CD4-positive, CD25-positive, alpha-beta regulatory T cell (primary cell): ENCODE measurements around the gene ATP8A2. TPM values are rescaled to one million over a fixed set of nuclear protein-coding genes. Genes with fewer than 3 reads are reported as not detected.
"Not testable (repeated sequence)": the region's sequence is repeated elsewhere in the genome, so short reads cannot be mapped to it uniquely, and the experiment has no call there.

Experiments
- ATAC-seq, 2 donors: fragments of 150-1000 bp; cut with Tn5 transposase; one replicate each; pipeline ENCODE4 v1.10.0; 2021; ENCODE audit warnings: low read depth in 2 of 2, moderate number of reproducible peaks in 2 of 2, moderate library complexity in 1 of 2
- DNase-seq, 3 donors: peaks; one replicate each; pipeline versions ENCODE4 v3.0.0 to v3.0.0-alpha.2; 2012 to 2022; ENCODE audit warnings: mixed read lengths in 1 of 3
- H3K27ac ChIP-seq: one replicate; pipeline ENCODE4 v1.7.0; 2013; ENCODE audit warnings: mild to moderate bottlenecking, low read length; ENCODE audit not compliant: insufficient read depth, poor library complexity, severe bottlenecking
- H3K27me3 ChIP-seq: one replicate; pipeline ENCODE4 v1.7.0; 2013; ENCODE audit warnings: low read length; ENCODE audit not compliant: control insufficient read depth, insufficient read depth
- H3K36me3 ChIP-seq: one replicate; pipeline ENCODE4 v1.7.0; 2013; ENCODE audit warnings: mild to moderate bottlenecking, low read length, moderate library complexity; ENCODE audit not compliant: control insufficient read depth, insufficient read depth
- H3K4me1 ChIP-seq: 2 replicates; pipeline ENCODE4 v1.7.0; 2013; ENCODE audit warnings: mild to moderate bottlenecking, low read length; ENCODE audit not compliant: insufficient read depth, control insufficient read depth, poor library complexity, severe bottlenecking
- H3K4me3 ChIP-seq: one replicate; pipeline ENCODE4 v1.7.0; 2013; ENCODE audit warnings: low read depth, mild to moderate bottlenecking, low read length, moderate library complexity
- H3K9me3 ChIP-seq, 2 experiments: 1 replicate in 1 of 2; 2 replicates in 1 of 2; pipeline ENCODE4 v1.7.0; 2013; ENCODE audit warnings: low read length in 2 of 2, mild to moderate bottlenecking in 1 of 2, moderate library complexity in 1 of 2; ENCODE audit not compliant: control insufficient read depth in 2 of 2
- H3K27ac Mint-ChIP-seq, 3 donors: one replicate each; pipeline ENCODE4 v1.8.0; 2020 to 2022; ENCODE audit warnings: mild to moderate bottlenecking in 3 of 3, mixed read lengths in 3 of 3, moderate library complexity in 2 of 3
- H3K27me3 Mint-ChIP-seq: one replicate; pipeline ENCODE4 v1.8.0; 2022; ENCODE audit warnings: mild to moderate bottlenecking, mixed read lengths
- H3K36me3 Mint-ChIP-seq: one replicate; pipeline ENCODE4 v1.8.0; 2020; ENCODE audit warnings: mixed read lengths
- H3K4me1 Mint-ChIP-seq, 4 donors: one replicate each; pipeline ENCODE4 v1.8.0; 2020 to 2022; ENCODE audit warnings: mixed read lengths in 4 of 4, mild to moderate bottlenecking in 1 of 4
- H3K4me3 Mint-ChIP-seq, 4 donors: one replicate each; pipeline ENCODE4 v1.8.0; 2020 to 2022; ENCODE audit warnings: mild to moderate bottlenecking in 4 of 4, mixed read lengths in 4 of 4, moderate library complexity in 3 of 4
- H3K9me3 Mint-ChIP-seq, 7 donors: one replicate each; pipeline ENCODE4 v1.8.0; 2020 to 2022; ENCODE audit warnings: mixed read lengths in 7 of 7, mild to moderate bottlenecking in 3 of 7, moderate library complexity in 2 of 7
- polyA plus RNA-seq, 4 donors: library from polyadenylated mRNA; unstranded; fragments of 300-500 nt; fragmentation: Illumina TruSeq; gene quantifications; one replicate each; pipeline ENCODE4 v1.2.3, GENCODE V29; 2021
- total RNA-seq: library from RNA; stranded (reverse); gene quantifications from one replicate; pipeline ENCODE4 v1.2.3, GENCODE V29; 2022

Gene ATP8A2
- total and polyA plus RNA-seq, 5 donors from 2014 or later: 0.29 to 0.68 (median 0.55) TPM

GRCh38 chr13:25939961-25940687 lies 568.4 kb downstream of the ATP8A2 start:
- Mint-ChIP-seq H3K4me3 (no peak overlapping the region), H3K27ac (peak overlapping the region in 1 of 3 donors; percentile 28)
- no peak overlapping the region for H3K27ac ChIP-seq

GRCh38 chr13:25943081-25943480 lies 571.3 kb downstream of the ATP8A2 start:
- Mint-ChIP-seq H3K27me3 (no peaks in the 10 kb centered on the region), H3K4me3 (no peak overlapping the region), H3K36me3 (no peaks in the 10 kb centered on the region), H3K27ac (no peak overlapping the region), H3K4me1 (peaks cover 0 to 6% (median 5%) of the 10 kb centered on the region in 4 donors), H3K9me3 (peaks cover 0 to 1% (median 0%) of the 10 kb centered on the region in 7 donors)
- no peaks in the 10 kb centered on the region for H3K27me3 ChIP-seq
- ATAC-seq (no peak), DNase-seq (no peak)
- H3K4me1 ChIP-seq: no peaks in the 10 kb centered on the region
- no peaks in the 10 kb centered on the region for H3K9me3 ChIP-seq
- H3K4me3 ChIP-seq: no peak overlapping the region
- no peaks in the 10 kb centered on the region for H3K36me3 ChIP-seq
- no peak overlapping the region for H3K27ac ChIP-seq

More at GRCh38 chr13:25939961-25940687, 568.4 kb downstream of the ATP8A2 start:
- Histone ChIP-seq H3K27me3 (no peaks in the 10 kb centered on the region), H3K4me1 (no peaks in the 10 kb centered on the region), H3K36me3 (no peaks in the 10 kb centered on the region), H3K4me3 (no peak overlapping the region), H3K9me3 (no peaks in the 10 kb centered on the region)
- Mint-ChIP-seq H3K4me1 (peaks cover 0 to 6% (median 3%) of the 10 kb centered on the region in 4 donors), H3K36me3 (no peaks in the 10 kb centered on the region), H3K27me3 (no peaks in the 10 kb centered on the region), H3K9me3 (peaks cover 0 to 1% (median 0%) of the 10 kb centered on the region in 7 donors)
- DNase-seq (no peak), ATAC-seq (no peak)

GRCh38 chr13:25943658-25944057 lies 571.9 kb downstream of the ATP8A2 start:
- no peaks in the 10 kb centered on the region for H3K4me1 ChIP-seq
- DNase-seq (no peak), ATAC-seq (no peak)
- H3K36me3 ChIP-seq: no peaks in the 10 kb centered on the region
- Mint-ChIP-seq H3K4me3 (no peak overlapping the region), H3K4me1 (peaks cover 0 to 6% (median 5%) of the 10 kb centered on the region in 4 donors), H3K36me3 (no peaks in the 10 kb centered on the region), H3K27me3 (no peaks in the 10 kb centered on the region), H3K9me3 (peaks cover 0 to 1% (median 0%) of the 10 kb centered on the region in 7 donors), H3K27ac (no peak overlapping the region)
- no peak overlapping the region for H3K4me3 ChIP-seq
- no peaks in the 10 kb centered on the region for H3K27me3 ChIP-seq
- H3K9me3 ChIP-seq: no peaks in the 10 kb centered on the region
- no peak overlapping the region for H3K27ac ChIP-seq

GRCh38 chr13:25945596-25945995 lies 573.8 kb downstream of the ATP8A2 start:
- Histone ChIP-seq H3K27me3 (no peaks in the 10 kb centered on the region), H3K4me3 (no peak overlapping the region), H3K27ac (no peak overlapping the region), H3K4me1 (no peaks in the 10 kb centered on the region), H3K9me3 (no peaks in the 10 kb centered on the region), H3K36me3 (no peaks in the 10 kb centered on the region)
- ATAC-seq (no peak), DNase-seq (no peak)
- peaks cover 0 to 3% (median 0%) of the 10 kb centered on the region in 7 donors for H3K9me3 Mint-ChIP-seq
- H3K27ac Mint-ChIP-seq: peak overlapping the region in 1 of 3 donors; percentile 41
- no peaks in the 10 kb centered on the region for H3K27me3 Mint-ChIP-seq
- no peak overlapping the region for H3K4me3 Mint-ChIP-seq
- no peaks in the 10 kb centered on the region for H3K36me3 Mint-ChIP-seq
- peaks cover 0 to 6% (median 5%) of the 10 kb centered on the region in 4 donors for H3K4me1 Mint-ChIP-seq

- no peak overlapping the region for H3K4me3 Mint-ChIP-seq
- no peaks in the 10 kb centered on the region for H3K36me3 ChIP-seq
- ATAC-seq: no peak
- no peak overlapping the region for H3K27ac ChIP-seq
- H3K27me3 Mint-ChIP-seq: no peaks in the 10 kb centered on the region
- no peaks in the 10 kb centered on the region for H3K27me3 ChIP-seq
- no peaks in the 10 kb centered on the region for H3K36me3 Mint-ChIP-seq
- DNase-seq: no peak
- H3K4me1 ChIP-seq: no peaks in the 10 kb centered on the region
- H3K4me1 Mint-ChIP-seq: peaks cover 0 to 6% (median 5%) of the 10 kb centered on the region in 4 donors
- no peak overlapping the region for H3K27ac Mint-ChIP-seq
- no peak overlapping the region for H3K4me3 ChIP-seq
- H3K9me3 Mint-ChIP-seq: peaks cover 0 to 3% (median 0%) of the 10 kb centered on the region in 7 donors
- peaks cover 0 to 5% of the 10 kb centered on the region in 2 experiments for H3K9me3 ChIP-seq
Observed at GRCh38 chr13:25946321-25946720, 574.5 kb downstream of the ATP8A2 start.

- no peak overlapping the region for H3K4me3 ChIP-seq
- H3K9me3 ChIP-seq: peaks cover 0 to 5% of the 10 kb centered on the region in 2 experiments
Observed at GRCh38 chr13:25948910-25949309, 577.1 kb downstream of the ATP8A2 start.

GRCh38 chr13:25951831-25952230 lies 580.1 kb downstream of the ATP8A2 start:
- Mint-ChIP-seq H3K27ac (no peak overlapping the region), H3K9me3 (peaks cover 0 to 11% (median 0%) of the 10 kb centered on the region in 7 donors), H3K27me3 (peaks cover 6% of the 10 kb centered on the region), H3K4me3 (no peak overlapping the region), H3K36me3 (no peaks in the 10 kb centered on the region), H3K4me1 (peaks cover 0 to 20% (median 0%) of the 10 kb centered on the region in 4 donors)
- Histone ChIP-seq H3K4me1 (peaks cover 3% of the 10 kb centered on the region), H3K36me3 (no peaks in the 10 kb centered on the region), H3K27me3 (no peaks in the 10 kb centered on the region), H3K9me3 (peaks cover 0 to 5% of the 10 kb centered on the region in 2 experiments), H3K4me3 (no peak overlapping the region), H3K27ac (no peak overlapping the region)
- no peak for ATAC-seq
- DNase-seq: no peak

More at GRCh38 chr13:25948910-25949309, 577.1 kb downstream of the ATP8A2 start:
- Mint-ChIP-seq H3K4me3 (no peak overlapping the region), H3K9me3 (peaks cover 0 to 3% (median 0%) of the 10 kb centered on the region in 7 donors), H3K27ac (no peak overlapping the region), H3K27me3 (no peaks in the 10 kb centered on the region), H3K4me1 (peaks cover 0 to 11% (median 2%) of the 10 kb centered on the region in 4 donors), H3K36me3 (no peaks in the 10 kb centered on the region)
- no peak for ATAC-seq
- Histone ChIP-seq H3K36me3 (no peaks in the 10 kb centered on the region), H3K27me3 (no peaks in the 10 kb centered on the region), H3K27ac (no peak overlapping the region), H3K4me1 (no peaks in the 10 kb centered on the region)
- no peak for DNase-seq

GRCh38 chr13:25954080-25954479 lies 582.3 kb downstream of the ATP8A2 start:
- peaks cover 0 to 23% (median 0%) of the 10 kb centered on the region in 4 donors for H3K4me1 Mint-ChIP-seq
- H3K27me3 ChIP-seq, H3K9me3 ChIP-seq, H3K27ac ChIP-seq, H3K36me3 ChIP-seq, H3K36me3 Mint-ChIP-seq, H3K4me1 ChIP-seq, H3K4me3 Mint-ChIP-seq, DNase-seq, H3K4me3 ChIP-seq, H3K27me3 Mint-ChIP-seq, ATAC-seq: not testable (repeated sequence)
- H3K9me3 Mint-ChIP-seq: peaks cover 0 to 19% (median 2%) of the 10 kb centered on the region in 7 donors
- peak overlapping the region in 2 of 3 donors; percentile 11 to 23 for H3K27ac Mint-ChIP-seq
